Hippocampal formation (tissue), 2 donors: Measurements from ENCODE around the gene BRD8.
"Not testable (repeated sequence)": the region's sequence is repeated elsewhere in the genome, so short reads cannot be mapped to it uniquely, and the experiment has no call there.

ENCODE experiments used
- DNase-seq, 2 donors: peaks; one replicate each; lab custom pipeline; 2025; lab: John Stamatoyannopoulos, UW

BRD8 gene

GRCh38 chr5:138163721-138164120 lies 14.7 kb downstream of the BRD8 start:
- no peak for DNase-seq

- no peak for DNase-seq
These were observed 17.7 kb downstream of the BRD8 start for GRCh38 chr5:138160706-138161105.

GRCh38 chr5:138159666-138160065 lies 18.8 kb downstream of the BRD8 start:
- DNase-seq, result no peak

- DNase-seq, result no peak
These were observed 20.8 kb downstream of the BRD8 start for GRCh38 chr5:138157626-138158025.

GRCh38 chr5:138155977-138156376 lies 22.5 kb downstream of the BRD8 start:
- not testable (repeated sequence) for DNase-seq

- DNase-seq, result no peak
These were observed 28.9 kb downstream of the BRD8 start for GRCh38 chr5:138149530-138149929.

- no peak for DNase-seq
These were observed 29.6 kb downstream of the BRD8 start for GRCh38 chr5:138148811-138149210.

- not testable (repeated sequence) for DNase-seq
These were observed 34.9 kb downstream of the BRD8 start for GRCh38 chr5:138143578-138143977.

- no peak for DNase-seq
These were observed 36.7 kb downstream of the BRD8 start for GRCh38 chr5:138141734-138142133.

- no peak for DNase-seq
These were observed 38.2 kb downstream of the BRD8 start for GRCh38 chr5:138140268-138140667.

- DNase-seq, result no peak
These were observed 38.7 kb downstream of the BRD8 start for GRCh38 chr5:138139781-138140090.

- peak; percentile 54 to 59 for DNase-seq
These were observed 39.3 kb downstream of the BRD8 start, which contains the start of gene NME5 for GRCh38 chr5:138138949-138139780. Gene NME5 (minus strand): TSS chr5:138139428. CDS start chr5:138138780, 648 bp downstream.

- no peak for DNase-seq
These were observed 45.9 kb downstream of the BRD8 start for GRCh38 chr5:138132543-138132942.

- DNase-seq, result no peak
These were observed 49.1 kb downstream of the BRD8 start for GRCh38 chr5:138129347-138129746.

- DNase-seq, result no peak
These were observed 50.1 kb downstream of the BRD8 start for GRCh38 chr5:138128334-138128733.

GRCh38 chr5:138115254-138115653 lies 63.2 kb downstream of the BRD8 start:
- DNase-seq, result no peak

GRCh38 chr5:138111937-138112336 lies 66.5 kb downstream of the BRD8 start:
- no peak for DNase-seq

- no peak for DNase-seq
These were observed 67.2 kb downstream of the BRD8 start for GRCh38 chr5:138111181-138111580.

GRCh38 chr5:138110266-138110963 lies 68.0 kb downstream of the BRD8 start:
- no peak for DNase-seq

GRCh38 chr5:138109463-138110265 lies 68.8 kb downstream of the BRD8 start:
- DNase-seq, result no peak

GRCh38 chr5:138107213-138107612 lies 71.2 kb downstream of the BRD8 start:
- no peak for DNase-seq

- no peak for DNase-seq
These were observed 72.7 kb downstream of the BRD8 start for GRCh38 chr5:138105709-138106108.

GRCh38 chr5:138103319-138103637 lies 75.2 kb downstream of the BRD8 start:
- no peak for DNase-seq
